Measurements from ENCODE around the gene ZFYVE21.
"Not testable (repeated sequence)": the region's sequence is repeated elsewhere in the genome, so short reads cannot be mapped to it uniquely, and the experiment has no call there.

Gene ZFYVE21

GRCh38 chr14:103715052-103716000, at the start of gene ZFYVE21, which contains the start of gene XRCC3:
Gene ZFYVE21, plus strand, starts transcription at chr14:103715810. Its CDS starts 32 bp downstream, at chr14:103715842.
Gene XRCC3, minus strand, starts transcription at chr14:103715451. Its CDS starts 4,364 bp downstream, at chr14:103711087.
- DNase-seq, result peak; percentile 99

DNA sequence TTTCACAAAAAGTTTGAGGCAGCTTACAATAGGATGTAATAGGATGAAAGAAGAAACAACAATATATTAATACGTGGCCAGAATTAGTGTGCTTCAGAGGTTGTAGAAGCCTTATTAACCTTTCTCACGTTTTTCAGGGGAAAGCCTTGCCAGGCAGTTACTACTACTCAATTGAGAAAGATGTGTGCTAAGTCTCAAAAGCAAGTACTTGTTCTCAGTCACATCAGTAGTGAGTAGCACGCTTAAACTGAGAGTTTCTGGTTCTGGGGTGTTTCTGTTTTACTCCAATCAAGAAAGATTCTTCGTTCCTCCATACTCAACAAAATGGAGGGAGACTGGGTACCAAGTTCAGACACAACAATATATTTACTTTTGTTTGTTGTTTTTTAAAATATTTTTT, 47.9 kb upstream of the ZFYVE21 start:
- no peak for DNase-seq

DNA sequence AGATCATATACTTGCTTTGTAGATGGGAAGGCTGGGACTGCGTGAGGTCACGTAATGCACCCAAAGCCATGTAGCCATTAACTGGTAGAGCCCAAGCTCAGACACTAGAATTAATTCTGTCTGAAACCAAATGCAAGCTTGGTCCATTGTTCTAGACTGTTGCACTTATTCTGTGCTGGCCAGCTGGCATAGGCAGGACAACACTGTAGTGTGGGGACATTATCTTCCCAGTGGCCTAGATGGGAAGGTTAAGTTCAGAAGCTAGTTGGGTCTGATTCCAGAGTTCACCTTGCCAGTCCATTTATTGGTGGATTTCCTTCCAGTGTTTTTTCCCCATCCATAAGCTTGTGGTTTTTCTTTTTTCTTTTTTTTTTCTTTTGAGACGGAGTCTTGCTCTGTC, 47.5 kb upstream of the ZFYVE21 start:
- DNase-seq, result no peak

GRCh38 chr14:103669370-103669769, 46.2 kb upstream of the ZFYVE21 start:
- no peak for DNase-seq

- no peak for DNase-seq
These were observed 43.7 kb upstream of the ZFYVE21 start for GRCh38 chr14:103671911-103672310.

DNA sequence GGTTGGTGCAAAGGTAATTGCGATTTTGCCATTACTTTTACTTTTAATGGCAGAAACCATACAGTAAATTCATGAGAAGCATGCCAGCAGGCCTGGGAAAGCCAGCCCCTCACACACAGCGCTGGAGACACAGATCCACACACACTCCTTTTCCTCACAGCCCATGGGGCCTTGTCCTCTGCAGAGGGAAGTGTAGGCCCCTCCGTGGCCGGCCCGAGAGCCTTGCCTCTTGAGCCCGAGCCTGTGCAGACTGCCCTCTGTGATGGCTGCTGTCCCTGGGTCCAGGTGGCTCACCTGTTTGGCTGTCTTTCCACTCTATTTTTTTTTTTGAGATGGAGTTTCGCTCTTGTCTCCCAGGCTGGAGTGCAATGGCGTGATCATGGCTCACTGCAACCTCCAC, 39.7 kb upstream of the ZFYVE21 start:
- no peak for DNase-seq

- no peak for DNase-seq
These were observed 38.5 kb upstream of the ZFYVE21 start for GRCh38 chr14:103676881-103677675.

DNA sequence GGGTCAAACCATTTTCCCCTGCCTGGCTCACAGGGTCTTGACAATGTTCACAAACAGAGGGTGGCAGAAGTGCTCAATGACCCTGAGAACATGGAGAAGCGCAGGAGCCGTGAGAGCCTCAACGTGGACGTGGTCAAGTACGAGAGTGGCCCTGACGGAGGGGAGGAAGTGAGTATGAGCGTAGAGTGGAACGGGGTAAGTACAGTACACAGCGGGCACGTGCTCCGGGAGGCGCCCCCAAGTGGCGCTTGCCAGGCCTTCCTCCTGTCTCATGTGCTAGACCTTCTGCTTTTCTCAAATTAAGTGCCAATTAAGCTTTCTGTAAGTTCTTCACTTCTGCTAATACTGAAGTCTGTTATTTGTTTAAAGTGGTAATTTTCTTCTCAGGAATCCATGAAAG, 36.3 kb upstream of the ZFYVE21 start:
- peak; percentile 20 for DNase-seq

DNA sequence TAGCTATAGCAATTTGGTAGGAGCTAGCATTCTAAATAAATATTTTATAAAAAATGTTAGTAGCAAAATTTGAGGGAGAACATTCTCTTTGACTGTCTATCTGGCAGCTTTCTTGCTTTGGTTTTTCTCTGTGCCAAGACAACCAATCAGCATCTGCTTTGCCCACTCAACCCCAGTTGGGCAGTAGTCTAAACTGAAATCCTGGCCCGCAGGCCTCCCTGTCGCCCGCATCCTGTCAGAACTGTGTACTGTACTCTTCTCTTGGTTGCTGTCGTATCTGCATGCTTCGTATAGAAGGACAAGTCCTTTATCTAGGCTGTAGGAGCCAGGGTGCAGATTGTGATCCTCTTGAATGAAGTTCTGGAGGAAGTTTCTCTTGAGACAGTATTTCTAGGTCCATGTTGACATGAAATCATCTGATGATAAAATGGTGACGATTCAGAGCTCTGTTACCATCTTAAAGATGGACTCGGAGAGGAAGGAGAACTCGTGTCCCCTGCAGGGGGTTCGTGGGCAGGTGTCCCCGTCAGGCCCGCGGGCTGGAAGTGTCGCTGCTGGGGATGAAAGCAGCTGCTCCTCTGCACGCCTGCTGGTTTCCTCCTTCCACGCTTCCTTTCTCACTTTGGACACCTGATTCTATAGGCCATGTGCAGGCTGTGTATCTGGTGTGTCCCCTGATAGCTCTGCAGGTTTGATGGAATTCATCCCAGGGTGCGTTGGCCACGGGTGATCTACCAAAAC, 34.9 kb upstream of the ZFYVE21 start:
- DNase-seq, result no peak

GRCh38 chr14:103683139-103683538, 32.5 kb upstream of the ZFYVE21 start:
- no peak for DNase-seq

GRCh38 chr14:103684471-103684870, 31.1 kb upstream of the ZFYVE21 start:
- DNase-seq, result no peak

GRCh38 chr14:103684871-103685270, 30.7 kb upstream of the ZFYVE21 start:
- no peak for DNase-seq

DNA sequence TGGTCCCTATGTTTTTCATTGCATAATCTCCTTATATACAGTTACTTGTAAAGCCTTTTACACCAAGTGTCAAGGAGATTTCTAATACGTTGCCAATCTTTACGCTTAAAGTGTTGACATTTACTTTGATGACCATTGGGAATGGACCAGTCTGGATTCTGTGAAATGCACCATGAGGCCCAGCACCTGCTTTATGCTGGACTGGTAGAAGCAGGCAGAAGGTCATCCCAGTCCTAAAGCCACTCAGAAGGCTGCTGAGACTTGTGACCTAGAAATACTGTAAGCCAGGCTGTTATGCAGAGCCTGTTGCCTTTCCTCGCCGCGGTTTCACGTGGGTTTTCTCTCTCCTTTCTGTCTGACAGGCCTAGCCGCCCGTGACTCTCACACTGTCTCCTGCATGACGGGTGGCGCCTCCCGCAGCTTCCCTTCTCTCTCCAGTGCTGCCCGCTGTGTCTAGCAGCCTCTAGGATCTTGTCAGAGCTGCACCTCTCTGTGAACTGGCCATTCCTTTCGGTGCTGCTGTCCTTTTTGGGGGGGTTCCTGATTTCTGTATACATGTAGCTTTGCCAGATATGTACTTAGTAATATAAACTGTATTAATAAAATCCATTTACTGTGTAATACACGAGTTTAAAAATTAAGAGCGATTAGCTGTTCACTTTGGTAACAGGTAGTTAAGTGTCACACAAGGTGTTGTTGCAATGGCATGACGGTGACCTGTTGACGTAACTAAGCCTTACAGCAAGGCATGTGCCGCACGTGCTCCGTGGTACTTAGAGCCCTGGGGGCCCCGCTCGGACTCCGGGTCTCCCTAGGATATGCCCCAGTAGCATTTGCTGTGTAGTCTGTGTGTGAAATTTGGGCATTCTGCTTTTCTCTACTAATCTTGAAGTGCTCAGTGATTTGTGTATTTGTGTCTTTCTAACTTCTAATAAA, 30.1 kb upstream of the ZFYVE21 start:
- DNase-seq, result no peak

DNA sequence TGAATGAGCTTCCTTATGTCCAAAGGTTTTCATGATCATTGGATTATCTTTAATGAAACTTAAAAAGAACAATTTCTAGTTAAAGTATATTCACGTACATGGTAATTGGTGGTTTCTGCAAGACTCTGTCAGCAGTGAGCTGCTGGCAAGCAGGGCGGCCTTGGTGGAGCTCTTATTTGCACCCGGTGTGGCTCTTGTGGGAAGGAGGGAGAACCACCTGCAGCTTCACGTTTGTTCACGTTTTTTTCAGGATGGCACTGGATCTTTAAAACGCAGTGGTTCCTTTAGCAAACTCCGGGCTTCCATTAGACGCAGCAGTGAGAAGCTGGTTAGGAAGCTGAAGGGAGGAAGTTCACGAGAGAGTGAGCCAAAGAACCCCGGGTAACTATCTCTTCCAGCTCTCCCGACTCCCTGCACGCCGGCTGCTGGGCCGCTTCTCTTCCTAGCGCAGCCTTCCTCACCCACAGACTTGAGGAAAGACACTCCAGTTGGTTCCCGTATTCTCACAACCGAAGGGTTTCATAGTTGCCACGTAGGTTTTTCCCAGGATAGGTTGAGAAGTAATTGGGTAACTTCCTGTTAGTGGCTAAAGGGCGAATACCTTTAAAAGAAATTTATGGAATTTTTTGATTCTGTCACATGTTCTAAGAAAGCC, 28.7 kb upstream of the ZFYVE21 start:
- DNase-seq, result no peak

- DNase-seq, result no peak
These were observed 27.9 kb upstream of the ZFYVE21 start for GRCh38 chr14:103687712-103688111.

GRCh38 chr14:103688441-103688840, 27.2 kb upstream of the ZFYVE21 start:
- no peak for DNase-seq

GRCh38 chr14:103688906-103689902, 26.4 kb upstream of the ZFYVE21 start:
- DNase-seq, result no peak

- DNase-seq, result no peak
These were observed 25.3 kb upstream of the ZFYVE21 start for GRCh38 chr14:103690332-103690731.

GRCh38 chr14:103691655-103692054, 24.0 kb upstream of the ZFYVE21 start:
- DNase-seq, result not testable (repeated sequence)

DNA sequence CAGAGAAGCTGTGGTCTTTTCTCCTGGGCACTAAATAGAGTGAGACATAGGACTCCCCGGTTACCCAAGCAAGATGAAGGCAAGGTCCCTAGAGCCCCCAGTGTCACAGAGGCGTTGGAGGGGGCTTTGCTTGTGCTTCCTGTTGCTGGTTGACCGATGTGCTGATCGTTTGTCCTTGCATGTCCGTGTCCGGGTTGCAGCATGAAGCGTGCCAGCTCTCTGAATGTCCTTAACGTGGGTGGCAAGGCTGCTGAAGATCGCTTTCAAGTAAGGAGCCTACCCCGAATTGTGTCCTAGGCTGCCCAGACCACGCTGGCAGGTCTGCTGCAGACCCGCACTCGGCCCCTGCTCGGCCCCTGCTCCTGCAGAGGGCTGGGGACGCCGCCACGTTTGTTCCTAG, 23.5 kb upstream of the ZFYVE21 start:
- DNase-seq, result no peak

Measured in GDM1 (cell line).